22Rv1 (cell line): ENCODE measurements around the gene FAM135A.

Experiments used
- CTCF ChIP-seq: fragments of 450-650 bp; IDR thresholded peaks from 2 replicates; pipeline ENCODE4 v1.5.1; 2017; ENCODE audit warnings: mild to moderate bottlenecking
- ZFX ChIP-seq: fragments of 450-650 bp; IDR thresholded peaks from 2 replicates; pipeline ENCODE4 v1.6.1; 2017; ENCODE audit warnings: antibody characterized with exemption, borderline replicate concordance

- TF ChIP-seq CTCF (no peak), ZFX (no peak)
Observed at GRCh38 chr6:70414813-70415212, 1.5 kb downstream of the FAM135A start.
